Adrenal gland (tissue), 12 donors: Measurements from ENCODE around the gene PROSER2. TPM values are rescaled to one million over a fixed set of nuclear protein-coding genes. Genes with fewer than 3 reads are reported as not detected.

ENCODE experiments used
- DNase-seq, 7 donors: peaks; one replicate each; pipeline ENCODE4 v3.0.0-alpha.2; 2019 to 2020
- H3K27ac ChIP-seq, 5 donors: fragments of 200-600 bp; sonication (generic) in 4 of 5; 1 replicate in 3 of 5; 2 replicates in 2 of 5; pipeline versions ENCODE4 v1.5.1 to v1.8.0; 2016 to 2020; ENCODE audit warnings: mild to moderate bottlenecking in 1 of 5
- H3K27me3 ChIP-seq: fragments of 200-600 bp; 2 replicates; pipeline ENCODE4 v1.8.0; 2021
- H3K36me3 ChIP-seq, 2 donors: fragments of 200-600 bp; replicated peaks in 1 of 2; 1 replicate in 1 of 2; 2 replicates in 1 of 2; pipeline versions ENCODE4 v1.5.1 to v1.8.0; 2018 to 2022
- H3K4me1 ChIP-seq, 2 donors: fragments of 200-600 bp; replicated peaks in 1 of 2; 1 replicate in 1 of 2; 2 replicates in 1 of 2; pipeline versions ENCODE4 v1.5.1 to v1.8.0; 2018 to 2021
- H3K4me3 ChIP-seq, 4 donors: fragments of 200-600 bp; sonication (generic) in 3 of 4; one replicate each; pipeline ENCODE4 v1.5.1; 2016 to 2018
- H3K9me3 ChIP-seq, 3 donors: fragments of 200-600 bp; sonication (generic) in 1 of 3; replicated peaks in 1 of 3; 1 replicate in 2 of 3; 2 replicates in 1 of 3; pipeline versions ENCODE4 v1.5.1 to v1.8.0; 2016 to 2021
- CTCF ChIP-seq, 6 experiments: fragments of 450-650 bp in 4 of 6; fragments of 200-600 bp in 2 of 6; sonication (generic) in 1 of 6; IDR thresholded peaks; 1 replicate in 5 of 6; 2 replicates in 1 of 6; pipeline versions ENCODE4 v1.5.1 to v1.8.0; 2016 to 2021; ENCODE audit warnings: antibody characterized with exemption in 6 of 6, mild to moderate bottlenecking in 2 of 6, moderate library complexity in 1 of 6
- POLR2A ChIP-seq, 2 donors: fragments of 450-650 bp; IDR thresholded peaks; one replicate each; pipeline ENCODE4 v1.6.1; 2017; ENCODE audit warnings: antibody characterized with exemption in 2 of 2, mild to moderate bottlenecking in 2 of 2, moderate library complexity in 1 of 2
- WGBS, 4 donors: extraction: QIAGEN DNeasy Blood & Tissue Kit in 2 of 4; methylation state at CpG; one replicate each; pipeline versions ENCODE4 v1.1.5 to v1.1.7; 2013 to 2017; 5-methylcytosine and 5-hydroxymethylcytosine counted together
- intact Hi-C, 2 donors: fragments of 100-400 bp; cut with DNase I; formaldehyde crosslinking; loops; one replicate each; pipeline versions ENCODE4 v1.14.1 to v1.15.0; 2022 to 2023
- polyA plus RNA-seq, 3 donors: library from polyadenylated mRNA; stranded (reverse); fragments of 200-250 nt in 2 of 3; fragments of 350-450 nt in 1 of 3; fragmentation: Illumina TruSeq in 1 of 3; extraction: RNeasy Lipid Tissue Mini Kit (QIAGEN cat#74804) in 1 of 3; gene quantifications; one replicate each; pipeline ENCODE4 v1.2.3, GENCODE V29; 2013 to 2014
- total RNA-seq, 9 donors: library from RNA; depleted of rRNA in 4 of 9; stranded (reverse); fragments of >200 nt in 4 of 9; fragments of 120-200 nt in 1 of 9; fragmentation: NEBNext Ultra II Directional in 1 of 9; extraction: Animal tissue kit (Norgen Biotek cat#: 25700) in 1 of 9; gene quantifications; one replicate each; pipeline versions ENCODE4 v1.1.0 to v1.2.4, GENCODE V29; 2013 to 2023
- donor health status: healthy with polysubstance abuse.
- donor health status: Bipolar disorder and iron deficiency.
- donor health status: DM: yes; HTN: yes; CAD: no.
- donor health status: DM: no; HTN: no; CAD: no.
- donor health status: DM: no; HTN: no; CAD: no.
- donor health status: DM: yes; HTN: yes; CAD: no.

Gene PROSER2
- total and polyA plus RNA-seq, 12 donors: 0.33 to 16.6 (median 2.3) TPM

DNA sequence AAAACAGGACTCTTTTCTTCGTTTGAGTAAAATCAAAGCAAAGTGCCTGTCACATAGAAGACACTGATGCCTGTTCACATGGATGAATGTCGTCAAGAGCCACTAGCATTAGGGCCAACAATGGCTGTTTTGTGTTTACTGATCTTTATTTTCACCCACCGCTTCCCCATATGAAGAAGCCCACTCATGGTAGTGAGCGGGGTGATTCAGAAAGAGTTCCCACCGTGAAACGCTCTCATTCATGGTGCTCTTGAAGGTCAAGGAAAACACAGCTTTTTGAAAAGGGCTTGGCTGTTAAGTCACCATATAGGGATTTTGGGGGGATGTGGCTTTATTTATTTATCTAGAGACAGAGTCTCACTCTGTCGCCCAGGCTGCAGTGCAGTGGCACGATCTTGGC is 12.5 kb downstream of the PROSER2 start:
- DNase-seq: no peak
- Histone ChIP-seq H3K27ac (no peak overlapping the region), H3K27me3 (no peaks in the 10 kb centered on the region), H3K4me1 (no peaks in the 10 kb centered on the region), H3K4me3 (no peak overlapping the region), H3K9me3 (no peaks in the 10 kb centered on the region), H3K36me3 (no peaks in the 10 kb centered on the region)
- 78 to 83% (median 81%) methylated on average over 8 of the region's 8 CpGs for WGBS, 4 donors
- intact Hi-C loops: no loop called here
- TF ChIP-seq CTCF (IDR thresholded peaks at IDR 0.05): no peak
- TF ChIP-seq POLR2A (IDR thresholded peaks at IDR 0.05): no peak

GRCh38 chr10:11837372-11838161 is 14.4 kb downstream of the PROSER2 start:
- TF ChIP-seq CTCF (IDR thresholded peaks at IDR 0.05): no peak
- TF ChIP-seq POLR2A (IDR thresholded peaks at IDR 0.05): no peak
- no peaks in the 10 kb centered on the region for H3K36me3 ChIP-seq
- H3K9me3 ChIP-seq: no peaks in the 10 kb centered on the region
- WGBS, 4 donors: 80 to 84% (median 83%) methylated on average over 17 of the region's 17 CpGs
- intact Hi-C loops: no loop called here
- H3K4me1 ChIP-seq: no peaks in the 10 kb centered on the region
- DNase-seq: no peak
- H3K27me3 ChIP-seq: no peaks in the 10 kb centered on the region
- no peak overlapping the region for H3K4me3 ChIP-seq
- H3K27ac ChIP-seq: no peak overlapping the region

DNA sequence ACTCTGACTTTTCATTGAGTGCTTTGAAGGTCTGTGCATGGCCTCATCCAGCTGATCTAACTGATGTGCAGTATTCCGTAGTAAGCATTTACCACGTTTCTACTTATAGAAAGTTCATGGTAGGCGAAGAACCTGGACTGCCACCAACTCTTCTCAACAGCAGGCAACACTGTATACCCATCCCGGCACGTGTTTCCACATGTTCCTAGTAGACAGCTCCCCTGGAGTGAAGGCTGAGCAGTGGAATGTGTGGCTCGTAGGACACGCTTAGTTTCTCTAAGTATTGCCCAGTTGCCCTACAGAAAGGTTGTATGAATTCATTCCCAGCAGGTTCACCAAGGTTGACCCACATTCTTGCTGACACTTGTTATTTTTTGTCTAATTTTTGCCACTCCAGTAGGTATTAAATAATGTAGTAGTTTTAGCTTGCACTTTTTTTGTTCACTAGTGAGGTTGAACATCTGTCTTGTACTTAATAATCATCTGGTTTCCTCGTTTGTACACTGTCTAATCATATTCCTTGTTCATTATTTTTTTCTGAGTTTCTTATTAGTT is 15.2 kb downstream of the PROSER2 start:
- intact Hi-C loops: no loop called here

DNA sequence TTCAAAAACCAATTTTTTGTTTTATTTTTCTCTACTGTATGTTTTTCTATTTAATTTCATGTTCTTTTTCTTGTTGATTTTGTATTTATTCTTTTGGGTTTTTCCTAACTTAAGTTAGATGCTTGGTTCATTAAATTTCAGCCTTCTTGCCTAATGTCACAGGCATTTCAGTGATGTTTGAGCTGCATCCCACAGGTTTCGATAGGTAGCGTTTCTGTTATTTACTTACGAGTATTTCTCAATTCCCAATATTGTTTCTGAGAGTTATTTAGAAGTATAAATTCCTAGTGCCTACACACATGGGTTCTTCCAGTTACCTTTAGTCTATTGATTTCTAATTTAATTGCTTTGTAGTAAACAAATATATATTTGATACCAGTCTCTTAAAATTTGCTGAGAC is 18.2 kb downstream of the PROSER2 start:
- no peak overlapping the region for H3K27ac ChIP-seq
- no peak for DNase-seq
- no peak overlapping the region for H3K4me3 ChIP-seq
- H3K36me3 ChIP-seq: no peaks in the 10 kb centered on the region
- intact Hi-C loops: no loop called here
- no peaks in the 10 kb centered on the region for H3K9me3 ChIP-seq
- TF ChIP-seq CTCF (IDR thresholded peaks at IDR 0.05) (no peak), POLR2A (IDR thresholded peaks at IDR 0.05) (no peak)
- H3K4me1 ChIP-seq: no peaks in the 10 kb centered on the region
- WGBS, 4 donors: 82 to 93% (median 85%) methylated on average over 3 of the region's 3 CpGs
- H3K27me3 ChIP-seq: no peaks in the 10 kb centered on the region

More for the DNA sequence above, 15.2 kb downstream of the PROSER2 start:
- no peak for DNase-seq
- Histone ChIP-seq H3K4me1 (no peaks in the 10 kb centered on the region), H3K27ac (no peak overlapping the region), H3K27me3 (no peaks in the 10 kb centered on the region), H3K9me3 (no peaks in the 10 kb centered on the region), H3K36me3 (no peaks in the 10 kb centered on the region), H3K4me3 (no peak overlapping the region)
- WGBS, 4 donors: 82 to 85% (median 83%) methylated on average over 8 of the region's 8 CpGs
- TF ChIP-seq POLR2A (IDR thresholded peaks at IDR 0.05): no peak
- TF ChIP-seq CTCF (IDR thresholded peaks at IDR 0.05): no peak
